ENCODE data around the gene STBD1.
"Not testable (repeated sequence)": the region's sequence is repeated elsewhere in the genome, so short reads cannot be mapped to it uniquely, and the experiment has no call there.

DNA sequence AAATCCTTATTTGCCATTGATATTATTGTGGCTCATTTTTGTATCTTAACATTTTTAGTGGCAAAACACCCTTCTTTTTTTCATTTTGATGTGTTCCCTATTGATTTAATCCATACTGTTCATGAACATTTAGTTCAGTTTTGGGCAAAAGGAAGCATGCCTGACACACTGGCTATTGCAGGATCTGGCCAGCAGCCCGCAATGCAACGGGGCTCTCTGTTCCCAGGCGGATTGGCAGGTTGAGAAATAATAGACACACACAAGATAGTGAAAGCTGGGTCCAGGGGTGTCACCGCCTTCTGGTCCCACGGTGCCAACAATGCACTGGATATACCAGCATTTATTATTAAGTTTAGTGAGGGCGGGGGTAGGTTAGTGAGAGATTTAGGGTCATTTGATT lies 24.9 kb upstream of the STBD1 start:
- TF ChIP-seq EZH2 (IDR thresholded peaks at IDR 0.05; ENCODE audit: borderline replicate concordance, low read depth, low read length, poor library complexity, severe bottlenecking): not testable (repeated sequence)
- TF ChIP-seq, protein P1, sequence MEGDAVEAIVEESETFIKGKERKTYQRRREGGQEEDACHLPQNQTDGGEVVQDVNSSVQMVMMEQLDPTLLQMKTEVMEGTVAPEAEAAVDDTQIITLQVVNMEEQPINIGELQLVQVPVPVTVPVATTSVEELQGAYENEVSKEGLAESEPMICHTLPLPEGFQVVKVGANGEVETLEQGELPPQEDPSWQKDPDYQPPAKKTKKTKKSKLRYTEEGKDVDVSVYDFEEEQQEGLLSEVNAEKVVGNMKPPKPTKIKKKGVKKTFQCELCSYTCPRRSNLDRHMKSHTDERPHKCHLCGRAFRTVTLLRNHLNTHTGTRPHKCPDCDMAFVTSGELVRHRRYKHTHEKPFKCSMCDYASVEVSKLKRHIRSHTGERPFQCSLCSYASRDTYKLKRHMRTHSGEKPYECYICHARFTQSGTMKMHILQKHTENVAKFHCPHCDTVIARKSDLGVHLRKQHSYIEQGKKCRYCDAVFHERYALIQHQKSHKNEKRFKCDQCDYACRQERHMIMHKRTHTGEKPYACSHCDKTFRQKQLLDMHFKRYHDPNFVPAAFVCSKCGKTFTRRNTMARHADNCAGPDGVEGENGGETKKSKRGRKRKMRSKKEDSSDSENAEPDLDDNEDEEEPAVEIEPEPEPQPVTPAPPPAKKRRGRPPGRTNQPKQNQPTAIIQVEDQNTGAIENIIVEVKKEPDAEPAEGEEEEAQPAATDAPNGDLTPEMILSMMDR (conservative IDR thresholded peaks at IDR 0.05; ENCODE audit: low read depth, low read length): not testable (repeated sequence)

Measured in A673 (cell line).